GM20431 (cell line): ENCODE results near the gene KPNA6.
"Not testable (repeated sequence)": the region's sequence is repeated elsewhere in the genome, so short reads cannot be mapped to it uniquely, and the experiment has no call there.

Experiments
- in situ Hi-C: fragments of 300-500 bp; cut with MseI, MboI; formaldehyde crosslinking; loops from one replicate; pipeline ENCODE4 v1.15.0; 2020; ENCODE audit warnings: low sequenced_read_pairs; ENCODE audit not compliant: unreplicated experiment

The KPNA6 gene

DNA sequence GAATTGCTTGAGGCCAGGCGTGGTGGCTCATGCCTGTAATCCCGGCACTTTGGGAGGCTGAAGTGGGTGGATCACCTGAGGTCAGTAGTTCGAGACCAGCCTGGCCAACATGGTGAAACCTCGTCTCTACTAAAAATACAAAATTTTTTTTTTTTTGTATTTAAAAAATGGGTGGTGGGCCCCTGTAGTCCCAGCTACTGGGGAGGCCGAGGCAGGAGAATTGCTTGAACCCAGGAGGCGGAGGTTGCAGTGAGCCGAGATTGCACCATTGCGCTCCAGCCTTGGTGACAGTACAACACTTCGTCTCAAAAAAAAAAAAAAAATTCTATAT, 26.1 kb downstream of the KPNA6 start:
- in situ Hi-C loops: not testable (repeated sequence)

DNA sequence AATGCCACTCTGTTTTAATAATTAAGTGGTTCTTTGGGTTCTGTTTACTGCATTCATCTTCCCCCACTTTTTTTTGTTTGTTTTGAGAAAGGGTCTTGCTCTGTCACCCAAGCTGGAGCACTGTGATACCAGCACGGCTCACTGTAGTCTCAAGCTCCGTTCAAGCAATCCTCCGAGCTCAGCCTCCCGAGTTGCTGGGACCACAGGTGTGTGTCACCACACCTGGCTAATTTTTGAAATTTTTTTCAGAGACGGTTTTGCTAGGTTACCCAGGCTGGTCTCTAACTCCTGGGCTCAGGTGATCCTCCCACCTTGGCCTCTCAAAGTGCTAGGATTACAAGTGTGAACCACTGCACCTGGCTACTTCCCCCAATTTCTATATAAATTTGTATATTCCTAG, 29.3 kb downstream of the KPNA6 start:
- in situ Hi-C loops: no loop called here

DNA sequence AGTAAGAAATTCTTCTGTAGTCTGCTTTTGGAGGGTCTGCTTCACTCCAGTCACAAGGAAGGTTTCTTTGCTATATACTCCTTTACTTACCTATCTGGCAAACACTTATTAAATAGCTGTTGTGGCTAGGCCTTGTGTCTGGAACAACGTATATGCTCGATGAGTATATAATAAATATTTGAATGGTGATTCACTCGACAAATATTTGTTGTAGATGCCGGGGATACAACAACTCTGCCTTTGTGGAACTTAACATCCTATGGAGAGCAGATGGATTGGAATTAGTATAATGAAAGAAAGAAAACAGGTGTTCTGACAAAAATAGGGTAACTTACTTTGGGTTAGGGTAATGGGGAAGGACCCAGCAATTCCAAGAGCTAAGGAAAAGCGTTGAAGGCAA, 31.1 kb downstream of the KPNA6 start:
- in situ Hi-C loops: no loop called here

DNA sequence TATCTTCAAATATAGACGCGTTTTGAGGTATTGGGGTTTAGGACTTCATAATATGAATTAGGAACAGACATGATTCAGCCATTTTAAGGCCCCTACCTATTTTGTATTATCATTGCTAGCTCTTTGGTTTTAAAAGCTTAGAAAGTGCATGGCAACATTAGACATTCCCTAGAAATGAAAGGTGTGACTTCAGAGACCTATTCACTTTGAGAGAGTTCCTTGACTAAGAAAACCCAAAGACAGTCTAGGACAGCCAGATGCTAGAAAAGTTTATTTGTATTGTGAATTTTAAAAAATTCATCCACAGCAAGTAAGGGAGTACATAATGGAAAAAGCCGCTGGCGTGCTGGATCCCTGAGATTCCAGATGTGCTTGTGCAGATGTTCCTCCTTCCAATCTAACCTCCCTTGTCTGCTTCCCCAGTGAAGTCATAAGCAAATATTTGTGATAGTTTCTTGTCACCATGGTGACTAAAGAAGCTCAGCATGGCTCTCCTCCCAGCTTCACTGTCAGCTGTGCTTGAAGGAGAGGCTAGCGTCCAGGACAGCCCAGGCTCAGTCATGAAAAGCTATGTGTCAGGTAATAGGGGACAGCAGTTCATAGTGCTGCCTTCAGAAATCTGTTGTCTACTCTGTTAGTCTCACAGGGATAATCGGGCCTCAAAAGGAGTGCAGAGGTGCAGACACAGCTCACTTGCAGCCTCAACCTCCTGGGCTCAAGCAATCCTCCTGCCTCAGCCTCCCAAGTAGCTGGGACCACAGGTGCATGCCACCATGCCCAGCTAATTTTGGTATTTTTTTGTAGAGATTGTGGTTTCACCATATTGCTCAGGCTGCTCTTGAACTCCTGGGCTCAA, 34.8 kb downstream of the KPNA6 start:
- in situ Hi-C loops: no loop called here

DNA sequence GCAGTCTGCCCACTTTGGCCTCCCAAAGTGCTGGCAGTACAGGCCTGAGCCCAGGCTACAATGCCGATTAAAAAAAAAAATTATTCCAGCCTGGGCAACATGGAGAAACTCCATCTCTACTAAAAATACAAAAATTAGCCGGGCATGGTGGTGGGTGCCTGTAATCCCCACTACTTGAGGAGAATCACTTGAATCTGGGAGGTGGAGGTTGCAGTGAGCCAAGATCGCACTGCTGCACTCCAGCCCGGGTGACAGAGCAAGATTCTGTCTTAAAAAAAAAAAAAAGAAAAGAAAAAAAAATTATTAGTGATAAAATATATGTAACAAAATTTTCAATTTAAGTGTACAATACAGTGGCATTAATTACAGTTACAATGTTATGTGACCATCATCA, 35.4 kb downstream of the KPNA6 start:
- in situ Hi-C loops: not testable (repeated sequence)

DNA sequence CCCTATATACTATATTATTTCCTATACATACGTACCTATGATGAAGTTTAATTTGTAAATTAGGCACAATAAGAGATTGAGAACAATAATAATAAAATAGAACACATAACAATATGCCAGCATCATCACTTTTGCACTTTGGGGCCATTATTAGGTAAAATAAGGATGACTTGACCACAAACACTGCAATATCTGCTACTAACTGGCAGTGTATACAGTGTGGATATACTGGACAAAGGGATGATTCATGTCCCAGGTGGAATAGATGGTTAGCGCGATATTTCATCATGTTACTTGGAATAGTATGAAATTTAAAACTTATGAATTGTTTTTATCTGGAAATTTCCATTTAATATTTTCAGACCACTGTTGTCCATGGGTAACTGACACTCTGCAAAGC, 36.2 kb downstream of the KPNA6 start:
- in situ Hi-C loops: no loop called here

DNA sequence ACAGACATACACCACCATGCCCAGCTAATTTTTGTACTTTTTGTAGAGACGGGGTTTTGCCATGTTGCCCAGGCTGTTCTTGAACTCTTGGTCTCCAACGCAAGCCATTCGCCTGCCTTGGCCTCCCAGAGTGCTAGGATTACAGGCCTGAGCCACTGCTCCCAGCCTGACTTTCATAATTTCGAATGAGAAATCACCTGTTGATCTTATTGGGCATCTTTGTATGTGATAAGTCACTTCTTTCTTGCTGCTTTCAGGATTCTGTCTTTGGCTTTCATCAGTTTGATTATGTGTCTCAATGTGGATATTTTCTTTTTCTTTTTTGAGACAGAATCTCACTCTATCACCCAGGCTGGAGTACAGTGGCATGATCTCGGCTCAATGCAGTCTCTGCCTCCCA, 39.9 kb downstream of the KPNA6 start:
- in situ Hi-C loops: not testable (repeated sequence)

DNA sequence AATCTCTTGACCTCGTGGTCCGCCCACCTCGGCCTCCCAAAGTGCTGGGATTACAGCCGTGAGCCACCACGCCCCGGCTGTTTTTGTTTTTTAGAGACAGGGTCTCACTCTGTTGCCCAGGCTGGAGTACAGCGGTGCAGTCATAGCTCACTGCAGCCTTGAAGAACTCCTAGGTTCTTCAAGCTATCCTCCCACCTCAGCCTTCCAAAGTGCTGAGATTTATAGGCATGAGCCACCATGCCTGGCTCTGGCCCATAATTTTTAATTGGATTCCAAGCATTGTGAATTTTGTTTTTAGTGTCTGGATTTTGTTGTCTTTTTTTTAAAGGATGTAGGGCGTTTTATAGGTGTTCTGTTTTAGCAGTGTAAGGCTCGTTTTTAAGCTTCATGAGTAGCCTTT, 43.0 kb downstream of the KPNA6 start:
- in situ Hi-C loops: no loop called here

DNA sequence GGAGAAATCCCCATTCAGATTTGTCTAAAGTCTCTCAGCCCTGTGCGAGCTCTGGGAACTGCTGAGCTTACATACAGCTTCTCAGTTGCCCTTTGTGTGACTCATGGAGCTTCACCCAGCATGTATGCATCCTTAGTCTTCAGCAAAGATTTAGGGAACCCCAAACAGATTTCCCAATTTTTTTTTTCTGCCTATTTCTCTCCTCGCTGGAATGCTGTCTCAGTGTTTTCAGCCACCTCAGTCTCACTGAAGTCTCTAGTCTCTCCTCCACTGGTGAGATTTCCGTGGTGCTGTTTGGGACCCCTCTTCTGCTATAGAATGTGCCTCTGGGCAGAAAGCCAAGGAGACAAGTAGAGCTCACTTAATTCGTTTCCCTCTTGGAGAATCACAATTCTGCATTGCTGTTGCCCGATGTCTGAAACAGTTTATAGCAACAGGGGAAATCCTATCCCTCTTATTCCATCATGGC, 43.5 kb downstream of the KPNA6 start:
- in situ Hi-C loops: no loop called here

DNA sequence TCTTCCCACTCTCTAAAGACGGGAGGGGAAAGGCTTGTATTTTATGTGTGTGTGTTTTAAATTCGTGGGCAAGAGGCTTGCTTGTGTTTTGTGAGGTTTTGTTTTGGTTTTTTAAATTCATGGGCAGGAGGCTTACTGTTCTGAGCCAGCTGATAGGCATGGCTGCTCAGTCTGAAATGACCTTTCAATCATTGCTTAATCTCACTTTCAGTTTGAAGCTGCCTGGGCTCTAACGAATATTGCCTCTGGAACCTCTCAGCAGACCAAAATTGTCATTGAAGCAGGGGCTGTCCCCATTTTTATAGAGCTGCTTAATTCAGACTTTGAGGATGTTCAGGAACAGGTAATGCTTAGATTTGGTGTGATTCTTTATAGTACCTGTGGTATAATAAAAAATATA, 51.3 kb downstream of the KPNA6 start:
- in situ Hi-C loops: no loop called here

DNA sequence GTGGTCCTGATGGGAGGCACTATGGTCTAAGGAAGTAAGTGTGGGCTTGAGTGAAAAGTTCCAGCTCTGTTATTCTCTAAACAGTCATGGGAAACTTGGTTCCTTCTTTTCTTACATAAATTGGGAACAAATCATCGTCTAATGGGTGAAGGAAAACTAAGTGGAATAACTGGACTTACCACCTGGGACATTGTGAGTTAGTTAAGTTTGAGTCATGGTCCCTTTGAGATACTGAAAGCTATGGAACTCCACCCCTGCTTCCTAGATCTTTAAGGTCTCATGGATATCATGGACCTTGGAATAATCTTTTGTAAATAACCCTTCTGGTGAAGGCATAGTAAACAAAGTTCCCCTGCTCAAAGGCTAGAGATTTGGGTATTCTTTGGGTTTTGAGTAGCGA, 55.5 kb downstream of the KPNA6 start:
- in situ Hi-C loops: no loop called here

DNA sequence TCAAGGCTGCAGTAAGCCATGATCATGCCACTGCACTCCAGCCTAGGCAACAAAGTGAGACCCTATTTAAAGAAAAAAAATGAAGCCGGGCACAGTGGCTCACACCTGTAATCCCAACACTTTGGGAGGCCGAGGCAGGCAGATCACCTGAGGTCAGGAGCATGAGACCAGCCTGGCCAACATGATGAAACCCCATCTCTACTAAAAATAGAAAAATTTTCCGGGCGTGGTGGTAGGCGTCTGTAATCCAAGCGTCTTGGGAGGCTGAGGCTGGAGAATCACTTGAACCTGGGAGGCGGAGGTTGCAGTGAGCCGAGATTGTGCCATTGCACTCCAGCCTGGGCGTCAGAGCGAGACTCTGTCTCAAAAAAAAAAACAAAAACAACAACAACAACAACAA, 57.8 kb downstream of the KPNA6 start:
- in situ Hi-C loops: not testable (repeated sequence)

DNA sequence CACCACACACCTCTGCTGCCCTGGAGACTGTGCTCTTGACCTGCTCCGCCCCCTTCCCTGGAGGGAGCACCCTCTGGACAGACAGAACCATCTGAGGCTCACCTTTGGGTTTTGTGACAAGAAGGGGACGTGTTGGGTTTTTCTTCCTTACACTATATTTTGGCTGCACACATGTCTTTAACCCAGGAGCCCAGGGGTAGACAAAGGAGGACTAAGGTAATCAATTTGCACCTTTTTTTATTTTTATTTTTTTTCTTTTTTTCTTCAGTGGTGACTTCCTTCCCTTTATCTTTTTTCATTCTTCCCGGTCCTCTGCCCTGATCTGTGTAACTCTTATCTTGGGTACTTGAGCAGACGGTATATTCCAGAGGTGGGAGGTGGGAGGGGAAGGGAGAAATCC, 63.1 kb downstream of the KPNA6 start:
- in situ Hi-C loops: no loop called here

DNA sequence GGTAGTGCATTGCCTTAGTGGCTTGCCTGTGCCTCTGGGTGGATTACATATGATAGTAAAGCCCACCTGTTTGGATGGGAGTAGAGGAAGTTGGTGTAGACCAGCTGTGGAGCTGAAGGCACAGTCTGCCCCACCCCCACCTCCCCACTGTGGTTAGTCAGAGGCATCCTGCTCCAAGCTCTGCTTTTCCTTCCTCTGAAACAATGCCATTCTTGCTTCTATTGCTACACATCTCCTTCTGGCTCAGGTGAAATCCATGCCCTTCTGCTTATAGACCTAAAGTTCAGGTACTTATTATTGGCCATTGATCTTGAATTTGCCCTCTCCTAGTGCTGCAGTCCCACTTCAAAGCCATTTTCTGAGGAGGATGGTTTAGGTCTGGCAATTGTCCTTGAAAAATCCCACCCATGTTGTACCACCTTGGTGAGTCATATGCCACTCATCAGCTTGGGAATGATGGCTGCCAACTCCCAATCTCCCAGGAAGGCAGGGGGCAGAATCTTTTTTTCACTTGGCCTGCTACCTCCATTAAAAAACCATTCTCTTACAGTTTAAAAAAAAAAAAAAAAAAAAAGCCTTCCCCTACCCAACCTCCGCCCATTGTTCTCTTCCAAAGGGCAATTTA, 64.9 kb downstream of the KPNA6 start:
- in situ Hi-C loops: no loop called here

DNA sequence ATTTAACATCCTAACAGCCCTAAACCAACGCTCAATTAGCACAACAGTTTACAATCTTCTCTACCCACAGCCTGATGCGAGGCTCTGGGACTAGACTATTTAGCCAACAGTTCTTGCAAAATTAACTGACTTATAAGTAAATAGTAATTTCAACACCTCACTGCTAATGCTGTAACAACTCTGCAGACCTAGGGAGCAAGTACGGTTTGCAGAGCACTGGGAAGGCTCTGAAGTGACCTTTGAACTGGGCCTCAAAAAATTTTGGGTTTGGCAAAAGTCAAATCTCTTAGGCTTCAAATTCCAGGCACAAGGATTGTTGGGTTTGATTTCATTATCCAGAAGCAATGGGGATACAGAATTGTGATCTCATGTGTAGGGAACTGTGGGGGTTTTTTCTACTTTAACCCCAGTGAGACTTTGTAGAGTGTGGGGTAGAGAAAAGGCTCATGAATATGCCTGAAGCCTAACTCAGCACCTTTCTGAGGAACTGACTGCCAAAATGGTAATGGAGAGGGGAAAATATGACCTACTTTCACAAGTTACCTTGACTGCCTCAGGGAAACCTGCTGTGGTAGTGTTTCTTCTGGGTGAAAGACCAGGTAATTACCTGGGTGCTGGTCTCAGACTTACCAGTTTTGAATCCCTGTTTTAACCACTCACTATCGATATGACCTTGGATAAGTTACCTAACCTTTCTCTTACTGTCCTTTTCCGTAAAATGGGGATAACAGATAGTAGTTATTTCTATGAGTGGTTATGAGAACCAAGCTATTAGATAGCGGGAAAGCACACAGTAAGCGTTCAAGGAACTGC, 70.7 kb downstream of the KPNA6 start:
- in situ Hi-C loops: no loop called here

DNA sequence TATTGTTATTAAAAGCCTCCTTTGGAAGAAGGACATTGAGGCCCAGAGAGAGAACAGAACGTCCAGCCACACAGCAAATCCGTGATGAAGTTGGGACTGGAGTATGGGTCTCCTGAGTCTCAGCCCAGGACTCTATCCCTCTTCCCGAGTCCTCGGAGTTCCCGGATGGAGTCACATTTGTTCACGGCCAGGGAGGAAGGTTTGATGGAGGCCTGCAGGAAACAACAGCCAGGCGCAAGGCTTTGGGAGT, 71.3 kb downstream of the KPNA6 start:
- in situ Hi-C loops: no loop called here

DNA sequence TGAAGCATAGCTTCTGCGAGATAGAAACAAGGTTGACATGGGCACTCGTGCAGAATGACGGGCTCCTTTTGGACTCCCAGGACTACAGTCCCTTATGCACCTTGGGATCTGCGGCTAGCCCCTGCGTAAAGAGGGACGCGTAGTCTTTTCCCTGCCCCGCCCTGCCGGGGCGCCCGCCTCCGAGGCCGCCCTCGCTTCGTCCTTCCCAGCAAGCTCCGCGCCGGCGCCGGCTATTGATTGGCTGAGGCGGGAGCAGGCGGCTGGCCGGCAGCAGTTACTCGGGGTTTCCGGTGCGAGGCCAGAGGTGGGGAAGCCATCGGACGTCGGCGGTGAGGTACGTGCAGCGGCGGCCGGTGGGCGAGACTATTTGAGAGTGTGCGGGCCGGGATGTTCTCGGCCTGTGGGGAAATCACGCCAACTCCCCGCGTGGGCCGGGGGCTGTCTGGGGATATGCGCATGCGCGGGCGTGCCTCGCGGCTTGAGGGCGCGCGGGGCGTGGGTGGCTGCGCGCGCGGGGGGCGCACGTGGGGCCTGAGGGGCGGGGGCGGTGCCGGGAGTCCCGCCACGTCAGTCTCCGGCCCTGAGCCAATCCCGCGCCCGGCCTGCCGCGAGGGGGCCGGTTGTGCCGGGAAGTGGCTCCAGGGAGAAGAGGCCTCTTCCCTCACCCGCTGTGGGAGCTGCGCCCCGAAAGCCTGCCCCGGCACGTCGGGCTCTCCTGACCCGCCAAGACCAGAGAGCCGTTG, 71.8 kb downstream of the KPNA6 start, which contains the start of gene TXLNA:
Gene TXLNA (plus strand): TSS at position 233 of the 743 bp plus-strand sequence. CDS start 671 bp downstream, outside the sequence.
- in situ Hi-C loops: no loop called here

DNA sequence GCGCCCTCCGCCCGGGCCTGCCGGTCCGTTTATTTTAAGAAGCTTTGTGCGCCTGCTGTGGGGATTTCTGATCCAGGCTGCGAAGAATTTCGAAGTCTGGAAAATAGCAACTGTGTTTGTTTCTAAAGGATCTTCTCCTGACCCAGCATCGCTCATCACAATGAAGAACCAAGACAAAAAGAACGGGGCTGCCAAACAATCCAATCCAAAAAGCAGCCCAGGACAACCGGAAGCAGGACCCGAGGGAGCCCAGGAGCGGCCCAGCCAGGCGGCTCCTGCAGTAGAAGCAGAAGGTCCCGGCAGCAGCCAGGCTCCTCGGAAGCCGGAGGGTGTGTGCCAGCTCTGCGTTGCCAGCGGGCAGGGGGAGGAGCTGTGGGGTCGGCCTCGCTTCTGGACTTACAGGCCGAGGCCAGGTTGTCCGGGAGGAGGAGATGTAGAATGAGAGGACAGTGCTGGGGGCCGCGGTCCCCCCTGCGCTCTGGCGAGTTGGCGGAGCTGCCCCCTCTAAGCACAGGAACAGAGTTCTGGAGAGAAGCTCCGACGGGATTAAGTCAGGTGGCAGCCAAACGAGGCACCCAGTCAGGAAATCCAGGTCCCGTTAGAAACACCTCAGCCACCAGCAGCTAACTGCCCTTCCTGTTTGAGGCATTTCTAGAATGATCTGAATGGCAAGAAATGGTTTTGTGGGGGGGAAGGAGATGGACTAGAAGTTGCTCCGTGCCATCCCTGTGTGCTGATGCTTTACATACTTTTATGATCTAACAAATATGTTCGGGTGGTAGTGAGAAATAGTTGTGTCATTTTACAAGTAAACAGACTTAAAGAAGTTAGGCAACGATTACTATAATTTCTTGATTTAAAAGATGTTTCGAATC, 72.6 kb downstream of the KPNA6 start:
- in situ Hi-C loops: no loop called here

DNA sequence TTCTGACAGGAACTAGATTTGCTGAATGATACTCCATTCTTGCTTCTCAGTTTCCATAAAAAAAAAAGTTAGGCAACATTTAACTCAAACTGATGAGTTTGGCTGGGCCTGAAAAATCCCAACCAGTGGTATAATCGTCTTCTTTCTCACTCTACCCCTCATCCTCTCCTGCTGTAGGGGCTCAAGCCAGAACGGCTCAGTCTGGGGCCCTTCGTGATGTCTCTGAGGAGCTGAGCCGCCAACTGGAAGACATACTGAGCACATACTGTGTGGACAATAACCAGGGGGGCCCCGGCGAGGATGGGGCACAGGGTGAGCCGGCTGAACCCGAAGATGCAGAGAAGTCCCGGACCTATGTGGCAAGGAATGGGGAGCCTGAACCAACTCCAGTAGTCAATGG, 73.2 kb downstream of the KPNA6 start:
- in situ Hi-C loops: no loop called here

DNA sequence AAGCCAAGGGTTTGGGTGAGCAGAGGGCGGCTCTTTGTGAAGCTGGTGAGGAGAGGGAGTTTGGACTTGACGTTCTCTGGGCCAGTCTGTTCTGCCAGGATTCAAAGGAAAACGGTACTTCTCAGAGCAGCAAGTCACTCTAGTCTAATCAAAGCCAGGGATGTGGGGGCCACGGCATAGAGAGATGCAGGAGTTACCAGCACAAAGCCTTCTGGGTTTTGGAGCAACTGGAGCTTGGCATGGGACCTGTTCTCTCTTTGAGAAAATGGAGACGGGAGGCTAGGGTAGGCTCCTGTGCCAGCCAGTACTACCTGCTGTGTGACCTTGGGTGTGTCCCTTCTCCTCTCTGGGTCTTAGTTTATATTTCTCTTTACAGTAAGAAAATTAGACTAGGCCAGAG, 73.7 kb downstream of the KPNA6 start:
- in situ Hi-C loops: no loop called here
